ENCODE results near the gene ZNF407. TPM values are rescaled to one million over a fixed set of nuclear protein-coding genes. Genes with fewer than 3 reads are reported as not detected.
A peak's percentile ranks its signal among the peaks of the same experiment; 100 is the strongest.
"Not testable (repeated sequence)": the region's sequence is repeated elsewhere in the genome, so short reads cannot be mapped to it uniquely, and the experiment has no call there.

The ZNF407 gene
- total RNA-seq, 2 experiments from 2014 or later = 23.2 to 24.7 TPM

DNA sequence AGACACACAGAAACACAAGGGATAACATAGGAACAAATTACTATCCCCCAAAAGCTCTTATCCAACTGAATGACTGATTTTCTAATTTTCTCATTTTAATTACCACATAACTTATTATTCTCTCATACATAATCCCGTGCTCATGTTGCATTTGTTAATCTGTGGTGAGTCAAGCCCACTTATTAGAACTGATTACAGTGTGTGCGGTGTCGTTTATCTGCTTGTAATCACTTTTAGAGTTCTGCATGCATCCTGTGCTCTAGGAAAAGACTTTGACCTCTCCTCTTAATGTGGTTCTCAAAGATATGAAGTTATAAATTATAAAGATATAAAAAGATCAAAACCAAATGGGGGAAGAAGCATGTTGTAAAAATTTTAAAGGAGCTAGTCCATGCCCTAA is 33.7 kb upstream of the ZNF407 start:
- DNase-seq = no peak
- Mint-ChIP-seq H3K27ac (no peak overlapping the region), H3K36me3 (ENCODE audit: low read depth) (no peaks in the 10 kb centered on the region), H3K4me3 (no peak overlapping the region), H3K27me3 (peaks cover 21% of the 10 kb centered on the region), H3K9me3 (peaks cover 2% of the 10 kb centered on the region), H3K4me1 (ENCODE audit: low read depth) (no peaks in the 10 kb centered on the region)
- no peak for ATAC-seq (ENCODE audit: poor library complexity)
- ChIA-PET POLR2A (no interaction called here), CTCF (interaction anchor here (0.8 kb wide), 1 partner anchor 12 kb away, joined by 3 read pairs; no protein-coding TSS in a partner anchor)
- H3K27ac ChIP-seq (ENCODE audit: low read depth in 1 of 2, low read length in 2 of 2) = no peak overlapping the region
- H3K4me3 ChIP-seq (ENCODE audit: low read length) = no peak overlapping the region
- no peaks in the 10 kb centered on the region for H3K4me1 ChIP-seq (ENCODE audit: insufficient read depth, low read length)
- peaks cover 4 to 6% of the 10 kb centered on the region in 2 experiments for H3K27me3 ChIP-seq (ENCODE audit: control insufficient read depth in 1 of 2, insufficient read depth in 2 of 2, low read length in 2 of 2)
- intact Hi-C loops (cut with DNase I, micrococcal nuclease) = no loop called here
- TF ChIP-seq, protein P1, sequence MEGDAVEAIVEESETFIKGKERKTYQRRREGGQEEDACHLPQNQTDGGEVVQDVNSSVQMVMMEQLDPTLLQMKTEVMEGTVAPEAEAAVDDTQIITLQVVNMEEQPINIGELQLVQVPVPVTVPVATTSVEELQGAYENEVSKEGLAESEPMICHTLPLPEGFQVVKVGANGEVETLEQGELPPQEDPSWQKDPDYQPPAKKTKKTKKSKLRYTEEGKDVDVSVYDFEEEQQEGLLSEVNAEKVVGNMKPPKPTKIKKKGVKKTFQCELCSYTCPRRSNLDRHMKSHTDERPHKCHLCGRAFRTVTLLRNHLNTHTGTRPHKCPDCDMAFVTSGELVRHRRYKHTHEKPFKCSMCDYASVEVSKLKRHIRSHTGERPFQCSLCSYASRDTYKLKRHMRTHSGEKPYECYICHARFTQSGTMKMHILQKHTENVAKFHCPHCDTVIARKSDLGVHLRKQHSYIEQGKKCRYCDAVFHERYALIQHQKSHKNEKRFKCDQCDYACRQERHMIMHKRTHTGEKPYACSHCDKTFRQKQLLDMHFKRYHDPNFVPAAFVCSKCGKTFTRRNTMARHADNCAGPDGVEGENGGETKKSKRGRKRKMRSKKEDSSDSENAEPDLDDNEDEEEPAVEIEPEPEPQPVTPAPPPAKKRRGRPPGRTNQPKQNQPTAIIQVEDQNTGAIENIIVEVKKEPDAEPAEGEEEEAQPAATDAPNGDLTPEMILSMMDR (IDR thresholded peaks at IDR 0.05) = no peak
- H3K36me3 ChIP-seq (ENCODE audit: insufficient read depth, low read length) = no peaks in the 10 kb centered on the region
- peaks cover 0 to 13% of the 10 kb centered on the region in 2 experiments for H3K9me3 ChIP-seq (ENCODE audit: control insufficient read depth in 1 of 2, insufficient read depth in 1 of 2, low read length in 2 of 2)

DNA sequence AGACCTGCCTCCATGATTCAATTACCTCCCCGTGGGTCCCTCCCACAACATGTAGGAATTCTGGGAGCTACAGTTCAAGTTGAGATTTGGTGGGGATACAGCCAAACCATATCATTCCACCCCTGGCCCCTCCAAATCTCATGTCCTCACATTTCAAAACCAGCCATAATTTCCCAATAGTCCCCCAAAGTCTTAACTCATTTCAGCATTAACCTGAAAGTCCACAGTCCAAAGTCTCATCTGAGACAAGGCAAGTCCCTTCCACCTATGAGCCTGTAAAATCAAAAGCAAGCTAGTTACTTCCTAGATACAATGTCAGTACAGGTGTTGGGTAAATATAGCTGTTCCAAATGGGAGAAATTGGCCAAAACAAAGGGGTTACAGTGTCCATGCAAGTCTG is 32.5 kb upstream of the ZNF407 start:
- CTCF ChIA-PET; H3K4me3 Mint-ChIP-seq; intact Hi-C loops (cut with DNase I, micrococcal nuclease): not testable (repeated sequence)

DNA sequence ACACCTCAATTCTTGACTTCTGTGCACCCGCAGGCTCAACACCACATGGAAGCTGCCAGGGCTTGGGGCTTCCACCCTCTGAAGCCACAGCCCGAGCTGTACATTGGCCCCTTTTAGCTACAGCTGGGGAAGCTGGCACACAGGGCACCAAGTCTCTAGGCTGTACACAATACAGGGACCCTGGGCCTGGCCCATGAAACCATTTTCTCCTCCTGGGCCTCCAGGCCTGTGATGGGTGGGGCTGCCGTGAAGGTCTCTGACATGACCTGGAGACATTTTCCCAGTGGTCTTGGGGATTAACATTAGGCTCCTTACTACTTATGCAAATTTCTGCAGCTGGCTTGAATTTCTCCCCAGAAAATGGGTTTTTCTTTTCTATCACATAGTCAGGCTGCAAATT is 31.7 kb upstream of the ZNF407 start:
- POLR2A ChIA-PET; H3K4me1 Mint-ChIP-seq (ENCODE audit: low read depth); H3K27ac ChIP-seq (ENCODE audit: low read depth in 1 of 2, low read length in 2 of 2); H3K9me3 Mint-ChIP-seq; DNase-seq; ATAC-seq (ENCODE audit: poor library complexity); H3K36me3 ChIP-seq (ENCODE audit: insufficient read depth, low read length); H3K4me3 Mint-ChIP-seq; H3K4me3 ChIP-seq (ENCODE audit: low read length); CTCF ChIA-PET; H3K36me3 Mint-ChIP-seq (ENCODE audit: low read depth); H3K27me3 ChIP-seq (ENCODE audit: control insufficient read depth in 1 of 2, insufficient read depth in 2 of 2, low read length in 2 of 2); intact Hi-C loops (cut with DNase I, micrococcal nuclease); H3K4me1 ChIP-seq (ENCODE audit: insufficient read depth, low read length); H3K27ac Mint-ChIP-seq: not testable (repeated sequence)
- peaks cover 0 to 13% of the 10 kb centered on the region in 2 experiments for H3K9me3 ChIP-seq (ENCODE audit: control insufficient read depth in 1 of 2, insufficient read depth in 1 of 2, low read length in 2 of 2)
- peaks cover 28% of the 10 kb centered on the region for H3K27me3 Mint-ChIP-seq

More for the DNA sequence above, 32.5 kb upstream of the ZNF407 start:
- H3K4me1 ChIP-seq (ENCODE audit: insufficient read depth, low read length); H3K27ac Mint-ChIP-seq; H3K9me3 Mint-ChIP-seq; POLR2A ChIA-PET; H3K36me3 Mint-ChIP-seq (ENCODE audit: low read depth); ATAC-seq (ENCODE audit: poor library complexity); H3K4me1 Mint-ChIP-seq (ENCODE audit: low read depth); H3K4me3 ChIP-seq (ENCODE audit: low read length); H3K27ac ChIP-seq (ENCODE audit: low read depth in 1 of 2, low read length in 2 of 2); DNase-seq; H3K36me3 ChIP-seq (ENCODE audit: insufficient read depth, low read length); H3K27me3 ChIP-seq (ENCODE audit: control insufficient read depth in 1 of 2, insufficient read depth in 2 of 2, low read length in 2 of 2): not testable (repeated sequence)
- H3K27me3 Mint-ChIP-seq = peaks cover 28% of the 10 kb centered on the region
- H3K9me3 ChIP-seq (ENCODE audit: control insufficient read depth in 1 of 2, insufficient read depth in 1 of 2, low read length in 2 of 2) = peaks cover 0 to 13% of the 10 kb centered on the region in 2 experiments

DNA sequence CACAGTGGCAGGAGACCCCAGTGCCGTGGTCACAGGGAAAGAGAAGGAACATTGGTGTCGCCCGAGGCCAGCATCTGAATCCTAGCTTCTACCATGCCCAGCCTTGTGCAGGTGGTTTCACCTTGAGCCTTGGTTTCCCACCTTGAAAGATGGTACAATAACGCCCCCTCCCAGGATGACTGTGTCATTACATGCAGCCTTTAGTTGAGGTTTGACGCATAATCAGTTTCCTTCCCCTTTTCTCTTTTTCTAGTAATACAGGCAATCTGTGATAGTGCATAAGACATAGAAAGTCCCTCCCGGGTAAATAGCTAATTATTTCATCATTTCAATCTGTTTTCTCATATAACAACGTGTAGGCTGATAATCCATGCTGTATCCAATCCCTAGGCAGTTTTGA is 29.8 kb upstream of the ZNF407 start:
- intact Hi-C loops (cut with DNase I, micrococcal nuclease) = no loop called here
- ChIA-PET CTCF (no interaction called here), POLR2A (no interaction called here)
- Mint-ChIP-seq H3K4me3 (no peak overlapping the region), H3K36me3 (ENCODE audit: low read depth) (no peaks in the 10 kb centered on the region), H3K4me1 (ENCODE audit: low read depth) (no peaks in the 10 kb centered on the region), H3K27ac (no peak overlapping the region), H3K27me3 (peaks cover 28% of the 10 kb centered on the region), H3K9me3 (peaks cover 2% of the 10 kb centered on the region)
- H3K36me3 ChIP-seq (ENCODE audit: insufficient read depth, low read length) = no peaks in the 10 kb centered on the region
- H3K27ac ChIP-seq (ENCODE audit: low read depth in 1 of 2, low read length in 2 of 2) = no peak overlapping the region
- H3K4me1 ChIP-seq (ENCODE audit: insufficient read depth, low read length) = no peaks in the 10 kb centered on the region
- H3K9me3 ChIP-seq (ENCODE audit: control insufficient read depth in 1 of 2, insufficient read depth in 1 of 2, low read length in 2 of 2) = peaks cover 0 to 13% of the 10 kb centered on the region in 2 experiments
- H3K4me3 ChIP-seq (ENCODE audit: low read length) = no peak overlapping the region
- ATAC-seq (ENCODE audit: poor library complexity) (no peak), DNase-seq (peak in 2 of 14 experiments; percentile 28 to 38)
- H3K27me3 ChIP-seq (ENCODE audit: control insufficient read depth in 1 of 2, insufficient read depth in 2 of 2, low read length in 2 of 2) = peaks cover 4 to 6% of the 10 kb centered on the region in 2 experiments
- TF ChIP-seq, protein P1 (IDR thresholded peaks at IDR 0.05) = no peak
